OCI-LY3 (cell line): ENCODE measurements around the gene PRKAR1B.

Experiments used
- H2AFZ ChIP-seq: fragments of 200-600, 300-600 bp; shearing (Covaris generic); 2 replicates; pipeline ENCODE4 v1.6.0; 2014; ENCODE audit warnings: antibody characterized with exemption, low read depth, low read length
- H3K27ac ChIP-seq: fragments of 200-600, 300-600 bp; sonication (generic); 2 replicates; pipeline ENCODE4 v1.5.1; 2014; ENCODE audit warnings: mild to moderate bottlenecking, low read length, moderate library complexity, mixed read lengths
- H3K27me3 ChIP-seq: fragments of 200-600, 300-600 bp; sonication (generic); 2 replicates; pipeline ENCODE4 v1.6.1; 2014; ENCODE audit warnings: low read depth, low read length, mixed read lengths
- H3K36me3 ChIP-seq: fragments of 200-600, 300-600 bp; sonication (generic); replicated peaks from 2 replicates; pipeline ENCODE3; 2014; ENCODE audit warnings: low read depth, low read length, mixed read lengths
- H3K4me1 ChIP-seq: fragments of 300-600, 200-600 bp; sonication (generic); 2 replicates; pipeline ENCODE4 v1.6.1; 2014; ENCODE audit warnings: low read length, mixed read lengths
- H3K4me2 ChIP-seq: fragments of 200-600, 300-600 bp; sonication (generic); 2 replicates; pipeline ENCODE4 v1.6.1; 2014; ENCODE audit warnings: low read length, mixed read lengths
- H3K4me3 ChIP-seq: fragments of 300-600, 200-600 bp; sonication (generic); 2 replicates; pipeline ENCODE4 v1.5.1; 2014; ENCODE audit warnings: antibody characterized with exemption, mild to moderate bottlenecking, low read length, moderate library complexity
- H3K79me2 ChIP-seq: fragments of 300-600, 200-600 bp; shearing (Covaris generic); 2 replicates; pipeline ENCODE4 v1.6.1; 2014; ENCODE audit warnings: mild to moderate bottlenecking, low read length, mixed read lengths
- H3K9ac ChIP-seq: fragments of 300-600, 200-600 bp; shearing (Covaris generic); 2 replicates; pipeline ENCODE4 v1.6.0; 2014; ENCODE audit warnings: mild to moderate bottlenecking, low read length, moderate library complexity
- H3K9me3 ChIP-seq: fragments of 200-600, 300-600 bp; shearing (Covaris generic); 2 replicates; pipeline ENCODE4 v1.6.1; 2014; ENCODE audit warnings: low read length, mixed read lengths; ENCODE audit not compliant: insufficient read depth
- H4K20me1 ChIP-seq: fragments of 200-600, 300-600 bp; sonication (generic); 2 replicates; pipeline ENCODE4 v1.6.1; 2016; ENCODE audit warnings: low read length, mixed read lengths; ENCODE audit not compliant: insufficient read depth
- EZH2phosphoT487 ChIP-seq: fragments of 200-600 bp; shearing (Covaris generic); IDR thresholded peaks from 2 replicates; pipeline ENCODE4 v1.6.1; 2018; ENCODE audit warnings: antibody characterized with exemption, mixed run types, low read depth
- TF ChIP-seq, protein P1 (sequence below): fragments of 200-600, 300-600 bp; sonication (generic); IDR thresholded peaks from 2 replicates; pipeline ENCODE4 v1.5.1; 2014; ENCODE audit warnings: antibody characterized with exemption, low read length, low read depth

PRKAR1B gene

DNA sequence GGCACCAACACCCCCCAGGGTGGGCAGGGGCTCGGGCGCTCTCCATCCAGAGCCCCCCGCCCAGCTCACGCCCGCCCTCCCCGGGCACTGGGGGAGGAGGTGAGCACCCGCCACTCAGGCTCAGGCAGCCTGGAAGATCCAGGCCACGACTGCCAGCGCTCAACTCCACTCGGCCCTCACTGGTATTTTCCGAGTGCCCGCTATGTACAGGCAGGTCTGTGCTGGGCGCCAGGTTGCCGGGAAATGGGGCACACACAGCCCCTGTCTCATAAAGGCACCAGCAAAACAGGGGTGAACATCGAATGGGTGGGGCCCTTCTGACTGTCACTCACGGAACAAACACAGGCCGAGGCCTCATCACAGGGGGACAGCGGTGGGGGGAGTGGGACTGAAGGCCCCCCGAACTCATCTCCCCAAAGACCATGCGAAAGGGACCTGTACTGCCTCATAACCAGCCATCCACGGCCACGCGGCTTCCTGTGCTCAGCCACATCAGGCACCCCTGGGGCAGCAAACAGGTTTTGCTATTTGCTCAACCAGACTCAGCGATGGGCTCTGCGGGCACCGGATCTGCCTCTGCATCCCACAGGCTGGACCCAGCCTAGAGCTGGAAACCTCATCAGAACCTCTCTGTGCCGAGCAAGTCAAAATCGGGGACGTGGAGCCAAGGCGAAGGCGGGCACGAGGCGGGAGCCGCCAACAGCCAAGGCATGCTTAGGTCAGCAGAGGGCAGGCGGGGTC lies 99.2 kb downstream of the PRKAR1B start:
- no peak overlapping the region for H3K9ac ChIP-seq
- H3K36me3 ChIP-seq = no peaks in the 10 kb centered on the region
- H3K4me1 ChIP-seq = no peaks in the 10 kb centered on the region
- H3K9me3 ChIP-seq = no peaks in the 10 kb centered on the region
- no peak overlapping the region for H3K4me2 ChIP-seq
- H3K4me3 ChIP-seq = no peak overlapping the region
- H3K27me3 ChIP-seq = no peaks in the 10 kb centered on the region
- H3K27ac ChIP-seq = no peak overlapping the region
- no peak overlapping the region for H2AFZ ChIP-seq
- TF ChIP-seq, protein P1, sequence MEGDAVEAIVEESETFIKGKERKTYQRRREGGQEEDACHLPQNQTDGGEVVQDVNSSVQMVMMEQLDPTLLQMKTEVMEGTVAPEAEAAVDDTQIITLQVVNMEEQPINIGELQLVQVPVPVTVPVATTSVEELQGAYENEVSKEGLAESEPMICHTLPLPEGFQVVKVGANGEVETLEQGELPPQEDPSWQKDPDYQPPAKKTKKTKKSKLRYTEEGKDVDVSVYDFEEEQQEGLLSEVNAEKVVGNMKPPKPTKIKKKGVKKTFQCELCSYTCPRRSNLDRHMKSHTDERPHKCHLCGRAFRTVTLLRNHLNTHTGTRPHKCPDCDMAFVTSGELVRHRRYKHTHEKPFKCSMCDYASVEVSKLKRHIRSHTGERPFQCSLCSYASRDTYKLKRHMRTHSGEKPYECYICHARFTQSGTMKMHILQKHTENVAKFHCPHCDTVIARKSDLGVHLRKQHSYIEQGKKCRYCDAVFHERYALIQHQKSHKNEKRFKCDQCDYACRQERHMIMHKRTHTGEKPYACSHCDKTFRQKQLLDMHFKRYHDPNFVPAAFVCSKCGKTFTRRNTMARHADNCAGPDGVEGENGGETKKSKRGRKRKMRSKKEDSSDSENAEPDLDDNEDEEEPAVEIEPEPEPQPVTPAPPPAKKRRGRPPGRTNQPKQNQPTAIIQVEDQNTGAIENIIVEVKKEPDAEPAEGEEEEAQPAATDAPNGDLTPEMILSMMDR = no peak
- TF ChIP-seq EZH2phosphoT487 = no peak
- H3K79me2 ChIP-seq = no peaks in the 10 kb centered on the region
- H4K20me1 ChIP-seq = no peaks in the 10 kb centered on the region

DNA sequence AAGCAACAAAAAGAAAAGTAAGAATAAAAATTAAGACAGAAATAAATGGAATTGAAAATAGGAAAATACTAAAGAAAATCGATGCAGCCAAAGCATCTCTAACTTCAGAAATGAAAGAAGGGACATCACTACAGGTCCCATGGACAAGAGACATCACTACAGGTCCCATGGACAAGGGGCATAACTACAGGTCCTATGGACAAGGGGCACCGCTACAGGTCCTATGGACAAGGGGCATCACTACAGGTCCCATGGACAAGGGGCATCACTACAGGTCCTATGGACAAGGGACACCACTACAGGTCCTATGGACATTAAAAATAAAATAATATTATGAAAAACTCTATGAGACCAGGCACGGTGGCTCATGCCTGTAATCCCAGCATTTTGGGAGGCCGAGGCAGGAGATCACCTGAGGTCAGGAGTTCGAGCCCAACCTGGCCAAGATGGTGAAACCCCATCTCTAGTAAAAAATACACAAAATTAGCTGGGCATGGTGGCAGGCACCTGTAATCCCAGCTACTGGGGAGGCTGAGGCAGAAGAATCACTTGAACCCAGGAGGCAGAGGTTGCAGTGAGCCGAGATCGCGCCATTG lies 101.6 kb downstream of the PRKAR1B start:
- Histone ChIP-seq H3K27ac (no peak overlapping the region), H3K9me3 (0 out of 2 replicates have a peak, but pooled peaks cover 8% of the 10 kb centered on the region)

DNA sequence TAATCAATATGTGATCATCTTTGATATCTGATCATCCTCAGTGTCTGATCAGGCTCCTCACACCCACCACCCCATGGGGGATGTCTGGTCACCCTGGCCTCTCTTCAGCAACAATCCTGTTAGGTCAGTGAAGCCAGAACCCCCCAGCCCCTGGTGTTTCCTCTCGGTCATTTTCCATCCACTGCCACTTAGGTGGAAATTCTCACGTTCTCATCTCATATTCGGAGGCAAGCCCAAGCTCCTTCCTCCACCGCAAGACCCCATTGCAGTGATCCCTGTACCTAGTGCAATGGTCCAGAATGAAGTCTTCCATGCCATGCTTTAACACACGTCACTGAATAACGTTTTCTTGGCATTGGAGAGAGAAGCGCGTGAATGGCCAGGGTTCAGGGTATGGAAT lies 103.6 kb downstream of the PRKAR1B start:
- Histone ChIP-seq H3K27ac (no peak overlapping the region), H3K4me1 (no peaks in the 10 kb centered on the region), H3K4me2 (no peak overlapping the region), H3K27me3 (no peaks in the 10 kb centered on the region), H3K79me2 (no peaks in the 10 kb centered on the region), H3K9me3 (0 out of 2 replicates have a peak, but pooled peaks cover 8% of the 10 kb centered on the region), H4K20me1 (no peaks in the 10 kb centered on the region), H3K4me3 (no peak overlapping the region), H3K9ac (no peak overlapping the region), H2AFZ (no peak overlapping the region), H3K36me3 (peaks cover 6% of the 10 kb centered on the region)
- TF ChIP-seq, protein P1 = no peak
- TF ChIP-seq EZH2phosphoT487 = no peak

More for the DNA sequence above, 101.6 kb downstream of the PRKAR1B start:
- H3K79me2 ChIP-seq = no peaks in the 10 kb centered on the region
- H3K4me3 ChIP-seq = no peak overlapping the region
- H3K36me3 ChIP-seq = peaks cover 6% of the 10 kb centered on the region
- no peaks in the 10 kb centered on the region for H4K20me1 ChIP-seq
- no peak overlapping the region for H3K9ac ChIP-seq
- no peaks in the 10 kb centered on the region for H3K27me3 ChIP-seq
- no peak overlapping the region for H3K4me2 ChIP-seq
- no peak for TF ChIP-seq EZH2phosphoT487
- TF ChIP-seq, protein P1 = no peak
- no peaks in the 10 kb centered on the region for H3K4me1 ChIP-seq
- H2AFZ ChIP-seq = no peak overlapping the region

DNA sequence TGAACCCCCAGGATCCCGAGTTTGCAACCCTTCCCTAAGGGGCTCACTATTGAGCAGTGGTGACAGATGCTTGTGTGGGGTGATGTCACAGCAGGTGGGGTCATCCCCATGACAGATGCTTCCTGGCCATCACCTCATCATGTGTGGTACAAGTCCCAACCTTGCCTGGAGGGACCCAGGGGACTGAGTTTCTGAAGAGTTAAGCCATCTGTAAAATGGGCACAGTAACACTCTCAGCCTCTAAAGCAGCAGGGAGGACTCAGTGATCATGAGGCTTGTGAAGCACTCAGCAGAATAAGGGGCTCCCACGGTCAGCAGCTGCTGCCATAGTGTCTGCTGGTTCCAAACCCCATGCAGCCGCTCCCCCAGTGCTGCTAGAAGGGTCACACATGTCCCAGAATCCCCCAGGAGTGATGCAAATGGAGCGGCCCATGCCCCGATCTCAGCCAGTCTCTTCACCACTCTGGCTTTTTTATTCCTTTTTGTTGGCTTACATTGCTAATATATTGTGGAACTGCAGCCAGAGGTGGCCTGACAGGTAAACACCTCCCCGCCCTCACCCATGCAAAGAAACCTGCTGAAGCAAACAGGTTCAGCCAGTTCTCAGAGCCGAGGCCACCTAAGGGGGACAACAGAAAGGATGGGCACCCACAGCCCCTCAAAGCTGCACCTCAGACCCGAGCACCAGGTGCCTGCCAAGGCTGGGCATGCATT lies 105.4 kb downstream of the PRKAR1B start:
- H3K79me2 ChIP-seq = no peaks in the 10 kb centered on the region

More for the DNA sequence above, 105.4 kb downstream of the PRKAR1B start:
- no peaks in the 10 kb centered on the region for H3K4me1 ChIP-seq
- no peaks in the 10 kb centered on the region for H3K27me3 ChIP-seq
- TF ChIP-seq, protein P1 = no peak
- TF ChIP-seq EZH2phosphoT487 = no peak
- no peak overlapping the region for H3K4me3 ChIP-seq
- H3K9ac ChIP-seq = no peak overlapping the region
- H3K36me3 ChIP-seq = peaks cover 6% of the 10 kb centered on the region
- no peak overlapping the region for H3K27ac ChIP-seq
- no peak overlapping the region for H2AFZ ChIP-seq
- H3K9me3 ChIP-seq = 0 out of 2 replicates have a peak, but pooled peaks cover 8% of the 10 kb centered on the region
- no peaks in the 10 kb centered on the region for H4K20me1 ChIP-seq
- H3K4me2 ChIP-seq = no peak overlapping the region
